HS-5 (cell line): ENCODE data around the gene NBEAL2.

Experiments used
- DNase-seq: peaks from one replicate; pipeline ENCODE4 v3.0.0-alpha.2; 2012; ENCODE audit warnings: low read depth

Gene NBEAL2

DNA sequence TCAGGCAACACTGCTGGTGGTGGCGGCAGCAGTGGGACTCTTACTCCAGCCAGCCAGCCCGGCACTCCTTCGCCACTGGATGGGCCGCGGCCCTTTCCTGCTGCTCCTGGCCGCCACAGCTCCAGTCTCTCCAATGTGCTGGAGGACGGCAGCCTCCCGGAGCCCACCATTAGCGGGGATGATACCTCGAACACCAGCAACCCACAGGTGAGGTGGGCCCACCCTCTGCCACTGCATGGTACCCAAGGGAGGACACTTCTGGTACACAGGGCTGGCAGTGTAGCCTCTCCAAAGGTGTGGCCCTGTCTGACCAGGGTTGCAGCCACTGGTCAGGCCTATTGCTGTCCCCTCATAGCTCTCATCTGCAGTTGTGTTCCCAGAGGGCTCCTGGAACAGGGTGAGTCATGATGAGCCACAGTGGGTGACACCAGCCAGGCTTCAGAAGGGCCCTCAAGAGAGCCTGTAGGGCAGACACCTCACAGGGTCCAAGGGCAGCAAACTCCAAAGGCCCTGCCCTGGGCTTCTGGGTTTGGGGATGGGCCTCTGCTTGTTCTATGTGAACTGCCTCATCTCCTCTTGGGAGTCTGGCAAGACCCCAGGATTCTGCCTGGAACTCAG lies 20.8 kb downstream of the NBEAL2 start:
- no peak for DNase-seq

DNA sequence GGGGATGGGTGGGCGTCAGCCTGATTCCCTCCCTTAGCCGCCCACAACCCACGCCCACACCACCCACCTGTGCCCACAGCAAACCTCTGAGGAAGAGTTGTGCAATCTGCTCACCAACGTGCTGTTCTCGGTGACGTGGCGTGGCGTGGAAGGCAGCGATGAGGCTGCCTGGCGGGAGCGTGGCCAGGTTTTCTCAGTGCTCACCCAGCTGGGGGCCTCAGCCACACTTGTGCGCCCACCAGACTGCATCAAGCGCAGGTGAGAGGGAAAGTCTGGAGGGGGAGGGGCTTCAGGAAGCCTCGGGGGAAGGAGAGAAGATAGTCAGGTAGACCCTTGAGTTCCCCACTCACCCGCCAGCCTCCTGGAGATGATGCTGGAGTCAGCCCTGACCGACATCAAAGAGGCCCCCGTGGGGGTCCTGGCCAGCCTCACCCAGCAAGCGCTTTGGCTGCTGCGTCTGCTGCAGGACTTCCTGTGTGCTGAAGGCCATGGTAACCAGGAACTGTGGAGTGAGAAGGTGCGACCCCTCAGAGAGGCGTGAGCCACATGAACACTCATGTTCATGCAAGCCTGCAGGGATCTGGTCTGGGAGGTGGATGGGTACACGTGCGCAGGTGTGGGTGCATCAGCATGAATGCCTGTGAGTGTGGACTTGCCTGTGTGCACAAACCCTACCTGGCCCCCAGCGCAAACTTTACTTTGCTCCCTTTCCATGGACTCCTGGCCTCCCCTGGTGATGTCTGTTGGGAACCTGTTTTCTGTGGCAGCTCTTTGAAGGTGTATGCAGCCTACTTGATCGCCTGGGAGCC lies 21.7 kb downstream of the NBEAL2 start:
- DNase-seq: no peak

DNA sequence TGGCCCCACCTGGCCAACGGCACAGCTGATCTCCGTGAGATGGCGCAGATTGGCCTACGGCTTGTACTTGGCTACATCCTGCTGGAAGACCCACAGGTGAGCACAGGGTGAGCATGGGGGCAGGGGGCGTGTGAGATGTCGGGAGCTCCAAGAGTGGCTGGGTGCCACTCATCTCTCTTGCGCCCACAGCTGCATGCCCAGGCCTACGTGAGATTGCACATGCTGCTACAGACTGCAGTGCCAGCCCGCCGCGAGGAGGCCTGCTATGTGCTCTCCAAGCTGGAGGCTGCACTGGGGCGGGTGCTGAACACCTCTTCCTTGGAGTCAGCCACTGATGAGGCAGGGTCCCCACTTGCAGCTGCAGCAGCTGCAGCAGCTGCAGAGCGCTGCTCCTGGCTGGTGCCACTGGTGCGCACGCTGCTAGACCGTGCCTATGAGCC lies 22.3 kb downstream of the NBEAL2 start:
- no peak for DNase-seq

DNA sequence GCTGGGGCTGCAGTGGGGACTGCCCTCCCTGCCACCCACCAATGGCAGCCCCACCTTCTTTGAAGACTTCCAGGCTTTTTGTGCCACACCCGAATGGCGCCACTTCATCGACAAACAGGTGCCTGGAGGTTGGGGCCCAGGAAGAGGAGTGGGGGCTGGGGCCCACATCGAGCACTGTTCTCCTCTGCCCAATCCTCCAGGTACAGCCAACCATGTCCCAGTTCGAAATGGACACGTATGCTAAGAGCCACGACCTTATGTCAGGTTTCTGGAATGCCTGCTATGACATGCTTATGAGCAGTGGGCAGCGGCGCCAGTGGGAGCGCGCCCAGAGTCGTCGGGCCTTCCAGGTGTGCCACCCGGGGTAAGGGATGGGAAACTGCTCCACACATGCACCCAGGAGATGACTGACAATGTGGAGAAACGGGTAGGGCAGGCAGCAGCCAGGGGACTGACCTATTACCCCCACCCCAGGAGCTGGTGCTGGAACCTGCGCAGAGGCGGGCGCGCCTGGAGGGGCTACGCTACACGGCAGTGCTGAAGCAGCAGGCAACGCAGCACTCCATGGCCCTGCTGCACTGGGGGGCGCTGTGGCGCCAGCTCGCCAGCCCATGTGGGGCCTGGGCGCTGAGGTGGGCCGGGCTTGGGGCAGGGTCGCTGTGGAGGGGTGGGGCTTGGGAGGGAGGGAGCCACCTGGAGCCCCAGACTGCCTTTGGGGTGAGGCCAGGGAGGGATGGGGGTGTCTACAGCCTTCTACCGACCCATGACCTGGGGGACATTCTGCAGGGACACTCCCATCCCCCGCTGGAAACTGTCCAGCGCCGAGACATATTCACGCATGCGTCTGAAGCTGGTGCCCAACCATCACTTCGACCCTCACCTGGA lies 22.9 kb downstream of the NBEAL2 start:
- DNase-seq: no peak

DNA sequence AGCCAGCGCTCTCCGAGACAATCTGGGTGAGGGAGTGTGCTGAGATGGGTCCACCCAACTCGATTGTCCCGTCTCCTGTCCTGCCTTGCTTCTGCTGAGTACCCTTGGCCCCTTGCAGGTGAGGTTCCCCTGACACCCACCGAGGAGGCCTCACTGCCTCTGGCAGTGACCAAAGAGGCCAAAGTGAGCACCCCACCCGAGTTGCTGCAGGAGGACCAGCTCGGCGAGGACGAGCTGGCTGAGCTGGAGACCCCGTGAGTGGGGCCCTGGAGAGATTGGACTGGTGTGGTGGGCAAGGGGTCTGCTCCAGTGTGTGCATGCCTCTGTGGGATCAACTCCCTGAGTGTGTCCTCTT lies 23.6 kb downstream of the NBEAL2 start:
- no peak for DNase-seq

DNA sequence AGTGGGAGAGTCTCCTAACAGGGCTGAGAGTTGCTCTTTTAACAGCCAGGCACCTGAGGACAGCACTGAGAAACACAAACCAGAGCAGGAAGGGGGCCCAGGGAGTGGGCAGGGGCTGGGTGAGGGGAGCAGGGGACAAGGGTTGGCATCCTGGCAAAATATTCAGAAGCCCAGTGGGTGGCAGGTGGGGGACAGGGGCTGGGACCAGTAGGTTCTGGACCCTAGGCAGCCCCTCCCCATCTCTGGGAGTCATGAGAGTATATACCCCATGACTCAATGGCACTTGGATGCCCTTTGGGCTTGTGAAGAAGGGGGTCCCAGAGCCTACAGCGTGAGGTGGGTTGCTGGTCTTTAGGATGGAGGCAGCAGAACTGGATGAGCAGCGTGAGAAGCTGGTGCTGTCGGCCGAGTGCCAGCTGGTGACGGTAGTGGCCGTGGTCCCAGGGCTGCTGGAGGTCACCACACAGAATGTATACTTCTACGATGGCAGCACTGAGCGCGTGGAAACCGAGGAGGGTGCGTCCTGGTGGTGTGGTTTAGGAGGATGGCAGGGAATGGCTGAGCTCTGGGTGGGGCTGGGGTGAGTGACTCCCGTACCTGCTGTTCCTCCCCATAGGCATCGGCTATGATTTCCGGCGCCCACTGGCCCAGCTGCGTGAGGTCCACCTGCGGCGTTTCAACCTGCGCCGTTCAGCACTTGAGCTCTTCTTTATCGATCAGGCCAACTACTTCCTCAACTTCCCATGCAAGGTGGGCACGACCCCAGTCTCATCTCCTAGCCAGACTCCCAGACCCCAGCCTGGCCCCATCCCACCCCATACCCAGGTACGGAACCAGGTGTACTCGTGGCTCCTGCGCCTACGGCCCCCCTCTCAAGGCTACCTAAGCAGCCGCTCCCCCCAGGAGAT lies 24.2 kb downstream of the NBEAL2 start:
- DNase-seq: no peak

DNA sequence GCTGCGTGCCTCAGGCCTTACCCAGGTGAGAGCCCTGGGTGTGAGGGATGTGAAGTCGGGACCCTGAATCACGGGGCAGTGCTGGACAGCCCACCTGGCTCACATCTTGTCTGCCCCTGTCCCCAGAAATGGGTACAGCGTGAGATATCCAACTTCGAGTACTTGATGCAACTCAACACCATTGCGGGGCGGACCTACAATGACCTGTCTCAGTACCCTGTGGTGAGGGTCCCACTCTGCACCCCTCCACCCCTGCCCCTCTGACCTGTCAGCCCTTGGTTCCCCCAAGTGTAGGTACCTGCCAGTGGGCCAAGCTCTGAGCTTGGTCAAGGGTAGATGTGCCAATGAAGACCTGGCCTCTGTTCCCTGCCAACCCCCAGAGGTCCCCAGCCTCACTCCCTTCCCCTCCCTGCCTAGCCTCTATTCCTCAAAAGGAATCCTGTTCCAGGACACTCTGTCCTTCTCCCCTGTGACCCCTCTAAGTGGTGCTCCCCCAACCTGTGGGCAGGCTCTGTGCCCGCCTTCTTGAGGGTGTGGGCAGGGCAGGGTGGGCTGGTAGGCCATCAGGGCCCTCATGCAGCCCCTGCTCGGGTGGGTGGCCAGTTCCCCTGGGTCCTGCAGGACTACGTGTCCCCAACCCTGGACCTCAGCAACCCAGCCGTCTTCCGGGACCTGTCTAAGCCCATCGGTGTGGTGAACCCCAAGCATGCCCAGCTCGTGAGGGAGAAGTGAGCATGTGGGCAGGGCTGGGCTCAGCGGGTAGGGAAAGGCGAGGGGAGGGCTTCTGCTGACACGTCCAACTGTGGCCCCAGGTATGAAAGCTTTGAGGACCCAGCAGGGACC lies 25.1 kb downstream of the NBEAL2 start:
- DNase-seq: no peak

DNA sequence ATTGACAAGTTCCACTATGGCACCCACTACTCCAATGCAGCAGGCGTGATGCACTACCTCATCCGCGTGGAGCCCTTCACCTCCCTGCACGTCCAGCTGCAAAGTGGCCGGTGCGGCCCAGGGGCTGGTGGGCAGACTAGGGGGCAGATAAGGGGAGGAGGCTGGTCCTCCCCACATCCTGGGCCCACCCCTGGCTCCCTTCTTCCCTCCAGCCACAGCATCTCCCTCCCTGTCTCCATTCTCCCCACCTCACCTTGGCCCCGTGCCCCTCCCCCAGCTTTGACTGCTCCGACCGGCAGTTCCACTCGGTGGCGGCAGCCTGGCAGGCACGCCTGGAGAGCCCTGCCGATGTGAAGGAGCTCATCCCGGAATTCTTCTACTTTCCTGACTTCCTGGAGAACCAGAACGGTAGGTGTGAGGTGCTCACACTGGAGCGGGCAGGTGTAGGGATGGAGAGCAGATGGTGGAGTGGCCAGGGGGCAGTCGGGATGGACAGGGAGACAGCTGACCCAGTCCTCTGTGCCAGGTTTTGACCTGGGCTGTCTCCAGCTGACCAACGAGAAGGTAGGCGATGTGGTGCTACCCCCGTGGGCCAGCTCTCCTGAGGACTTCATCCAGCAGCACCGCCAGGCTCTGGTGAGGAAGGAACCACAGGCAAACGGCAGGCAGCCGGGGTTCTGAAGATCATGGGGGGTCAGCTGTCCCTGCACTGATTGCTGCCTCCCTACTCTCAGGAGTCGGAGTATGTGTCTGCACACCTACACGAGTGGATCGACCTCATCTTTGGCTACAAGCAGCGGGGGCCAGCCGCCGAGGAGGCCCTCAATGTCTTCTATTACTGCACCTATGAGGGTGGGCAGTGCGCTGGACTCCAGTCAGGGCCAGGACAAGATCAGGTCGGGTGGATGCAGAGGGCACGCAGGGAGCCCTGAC lies 26.0 kb downstream of the NBEAL2 start:
- DNase-seq: no peak

DNA sequence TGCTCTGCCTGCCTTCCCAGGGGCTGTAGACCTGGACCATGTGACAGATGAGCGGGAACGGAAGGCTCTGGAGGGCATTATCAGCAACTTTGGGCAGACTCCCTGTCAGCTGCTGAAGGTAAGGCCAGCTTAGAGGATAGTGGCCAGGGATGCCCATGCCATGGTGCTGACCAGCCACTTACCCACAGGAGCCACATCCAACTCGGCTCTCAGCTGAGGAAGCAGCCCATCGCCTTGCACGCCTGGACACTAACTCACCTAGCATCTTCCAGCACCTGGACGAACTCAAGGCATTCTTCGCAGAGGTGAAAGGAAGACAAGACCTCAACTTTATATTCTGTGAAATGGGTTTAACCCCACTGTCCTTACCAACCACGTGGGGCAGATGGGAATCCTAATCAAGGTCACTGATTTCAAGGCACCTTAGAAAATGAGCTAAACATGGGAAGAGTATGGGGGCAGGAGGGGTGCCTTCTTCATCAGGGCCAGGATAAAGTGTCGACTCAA lies 26.7 kb downstream of the NBEAL2 start:
- no peak for DNase-seq

DNA sequence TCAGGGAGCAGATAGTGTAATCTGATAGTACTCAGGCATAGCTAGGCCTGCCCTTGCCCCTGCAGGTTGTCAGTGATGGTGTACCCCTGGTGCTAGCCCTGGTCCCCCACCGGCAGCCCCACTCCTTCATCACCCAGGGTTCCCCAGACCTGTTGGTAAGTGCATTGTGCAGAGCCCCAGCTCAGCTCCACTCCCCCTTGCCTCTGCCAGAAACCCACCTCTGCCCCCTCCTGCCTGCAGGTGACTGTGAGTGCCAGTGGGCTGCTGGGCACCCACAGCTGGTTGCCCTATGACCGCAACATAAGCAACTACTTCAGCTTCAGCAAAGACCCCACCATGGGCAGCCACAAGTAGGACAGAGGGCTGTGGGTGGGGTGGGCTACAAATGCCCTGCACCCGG lies 27.5 kb downstream of the NBEAL2 start:
- DNase-seq: no peak

DNA sequence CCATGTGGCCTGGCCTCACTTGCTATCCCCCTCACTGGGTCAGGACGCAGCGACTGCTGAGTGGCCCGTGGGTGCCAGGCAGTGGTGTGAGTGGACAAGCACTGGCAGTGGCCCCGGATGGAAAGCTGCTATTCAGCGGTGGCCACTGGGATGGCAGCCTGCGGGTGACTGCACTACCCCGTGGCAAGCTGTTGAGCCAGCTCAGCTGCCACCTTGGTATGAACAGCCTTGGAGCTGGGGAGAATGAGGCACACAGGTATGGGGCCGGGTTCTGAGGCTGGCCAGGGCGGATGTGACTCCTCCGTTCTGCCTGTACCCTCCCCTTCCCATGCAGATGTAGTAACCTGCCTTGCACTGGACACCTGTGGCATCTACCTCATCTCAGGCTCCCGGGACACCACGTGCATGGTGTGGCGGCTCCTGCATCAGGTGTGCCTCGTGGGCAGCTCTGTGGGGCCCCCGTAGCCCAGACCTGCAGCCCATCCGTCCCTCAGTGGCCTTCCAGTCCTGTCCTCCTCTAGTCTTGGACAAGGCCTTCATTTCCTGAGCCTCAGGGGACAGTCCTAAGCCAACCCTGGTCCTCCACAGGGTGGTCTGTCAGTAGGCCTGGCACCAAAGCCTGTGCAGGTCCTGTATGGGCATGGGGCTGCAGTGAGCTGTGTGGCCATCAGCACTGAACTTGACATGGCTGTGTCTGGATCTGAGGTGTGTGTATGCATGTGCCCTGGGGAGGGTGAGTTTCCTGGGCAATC lies 28.2 kb downstream of the NBEAL2 start:
- DNase-seq: no peak

DNA sequence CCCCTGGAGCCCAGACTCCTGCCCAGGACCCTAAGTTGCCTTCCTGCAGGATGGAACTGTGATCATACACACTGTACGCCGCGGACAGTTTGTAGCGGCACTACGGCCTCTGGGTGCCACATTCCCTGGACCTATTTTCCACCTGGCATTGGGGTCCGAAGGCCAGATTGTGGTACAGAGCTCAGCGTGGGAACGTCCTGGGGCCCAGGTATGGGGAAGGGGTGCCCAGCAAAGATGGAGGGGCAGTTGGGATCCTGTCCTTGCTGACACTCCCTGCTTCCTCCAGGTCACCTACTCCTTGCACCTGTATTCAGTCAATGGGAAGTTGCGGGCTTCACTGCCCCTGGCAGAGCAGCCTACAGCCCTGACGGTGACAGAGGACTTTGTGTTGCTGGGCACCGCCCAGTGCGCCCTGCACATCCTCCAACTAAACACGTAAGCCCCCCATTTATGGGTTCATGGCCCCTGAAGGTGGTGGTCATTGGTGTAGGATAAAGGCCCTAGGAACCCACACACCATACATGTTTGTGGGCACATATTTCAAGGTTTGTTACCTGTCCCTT lies 28.8 kb downstream of the NBEAL2 start:
- no peak for DNase-seq

DNA sequence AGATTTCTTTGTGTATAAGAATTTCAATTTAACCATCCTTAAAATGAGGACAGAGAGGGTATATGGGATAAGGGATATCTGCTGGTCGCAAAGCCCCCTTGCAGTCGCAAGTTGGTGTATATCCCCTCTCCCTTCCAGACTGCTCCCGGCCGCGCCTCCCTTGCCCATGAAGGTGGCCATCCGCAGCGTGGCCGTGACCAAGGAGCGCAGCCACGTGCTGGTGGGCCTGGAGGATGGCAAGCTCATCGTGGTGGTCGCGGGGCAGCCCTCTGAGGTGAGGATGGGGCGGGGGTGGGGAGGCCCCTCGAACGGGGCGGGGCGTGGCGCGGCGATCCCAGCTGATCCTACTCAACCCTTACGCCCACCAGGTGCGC lies 29.4 kb downstream of the NBEAL2 start:
- DNase-seq: no peak

DNA sequence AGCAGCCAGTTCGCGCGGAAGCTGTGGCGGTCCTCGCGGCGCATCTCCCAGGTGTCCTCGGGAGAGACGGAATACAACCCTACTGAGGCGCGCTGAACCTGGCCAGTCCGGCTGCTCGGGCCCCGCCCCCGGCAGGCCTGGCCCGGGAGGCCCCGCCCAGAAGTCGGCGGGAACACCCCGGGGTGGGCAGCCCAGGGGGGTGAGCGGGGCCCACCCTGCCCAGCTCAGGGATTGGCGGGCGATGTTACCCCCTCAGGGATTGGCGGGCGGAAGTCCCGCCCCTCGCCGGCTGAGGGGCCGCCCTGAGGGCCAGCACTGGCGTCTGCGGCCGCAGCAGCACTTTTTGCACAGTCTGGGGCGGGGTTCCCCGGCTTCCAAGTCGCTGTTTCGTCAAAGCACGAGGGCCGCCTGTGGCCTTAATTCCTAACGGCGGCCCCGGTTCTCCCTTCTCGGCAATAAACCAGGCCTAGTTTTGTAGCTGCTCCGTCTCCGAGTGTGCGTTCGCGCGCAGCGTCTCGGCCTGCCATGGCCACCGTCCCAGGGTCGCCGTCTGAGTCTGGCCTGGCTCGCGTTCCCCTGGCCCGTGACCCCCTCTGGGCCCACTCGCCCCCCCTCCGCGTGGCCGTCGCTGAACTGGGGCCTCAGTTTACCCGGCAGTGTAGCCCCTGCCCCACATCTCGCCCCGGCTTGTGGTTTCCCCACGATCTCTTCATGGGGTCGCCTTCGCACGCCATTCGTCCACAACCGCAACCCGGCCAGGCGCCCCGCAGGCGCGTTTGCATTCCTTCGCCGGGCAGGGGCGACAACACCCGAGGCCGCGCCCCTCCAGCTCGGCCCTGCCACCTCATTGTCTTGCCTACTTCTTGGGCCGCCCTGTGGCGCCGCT lies 30.0 kb downstream of the NBEAL2 start:
- no peak for DNase-seq

DNA sequence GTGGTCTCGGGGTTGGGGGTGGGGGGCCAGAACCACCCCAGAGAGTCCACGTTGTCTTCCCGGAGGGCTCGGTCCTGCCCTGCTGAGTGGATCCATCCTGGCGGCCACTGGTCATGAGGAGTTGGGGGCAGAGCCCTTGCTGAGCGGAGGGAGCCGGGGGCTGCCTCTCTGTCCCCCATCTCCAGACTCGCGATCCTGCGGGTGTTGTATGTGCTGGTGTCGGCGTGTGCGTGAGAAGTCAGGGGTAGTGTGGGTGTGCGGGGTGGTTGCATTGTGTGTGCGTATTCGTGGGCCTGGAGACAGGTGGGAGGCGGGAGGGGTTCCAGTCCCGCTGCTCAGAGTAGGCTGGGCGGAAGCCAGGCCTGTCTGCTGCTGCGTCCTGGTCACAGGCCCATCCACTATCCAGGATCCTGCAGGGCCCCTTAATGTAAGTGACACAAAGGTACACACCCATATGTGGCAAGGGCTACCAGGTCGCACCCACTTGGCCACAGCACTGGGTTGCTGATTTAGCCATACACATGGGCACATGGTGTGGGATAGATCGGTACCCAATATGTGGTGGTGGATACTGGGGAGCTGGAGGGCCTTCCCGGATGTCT lies 30.7 kb downstream of the NBEAL2 start:
- DNase-seq: no peak

DNA sequence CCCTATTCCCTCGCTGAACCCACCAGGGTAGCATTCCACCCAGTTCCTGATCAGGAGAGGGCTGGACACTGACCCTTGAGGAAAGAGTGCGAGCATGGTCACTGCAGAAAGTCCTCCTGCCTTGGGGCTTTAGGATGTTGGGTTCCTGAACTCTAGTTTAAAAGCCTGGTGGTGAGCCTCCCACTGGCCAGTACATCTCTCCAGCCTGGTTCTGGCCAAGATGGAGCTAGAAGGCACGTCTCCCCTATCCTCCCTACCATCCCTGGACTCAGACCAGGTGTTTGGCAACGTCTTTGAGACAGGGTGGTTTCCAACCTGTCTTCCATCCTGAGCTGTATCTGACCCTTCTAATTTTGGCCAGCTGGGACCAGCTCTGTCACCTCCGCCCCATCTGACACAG lies 31.4 kb downstream of the NBEAL2 start:
- DNase-seq: no peak

DNA sequence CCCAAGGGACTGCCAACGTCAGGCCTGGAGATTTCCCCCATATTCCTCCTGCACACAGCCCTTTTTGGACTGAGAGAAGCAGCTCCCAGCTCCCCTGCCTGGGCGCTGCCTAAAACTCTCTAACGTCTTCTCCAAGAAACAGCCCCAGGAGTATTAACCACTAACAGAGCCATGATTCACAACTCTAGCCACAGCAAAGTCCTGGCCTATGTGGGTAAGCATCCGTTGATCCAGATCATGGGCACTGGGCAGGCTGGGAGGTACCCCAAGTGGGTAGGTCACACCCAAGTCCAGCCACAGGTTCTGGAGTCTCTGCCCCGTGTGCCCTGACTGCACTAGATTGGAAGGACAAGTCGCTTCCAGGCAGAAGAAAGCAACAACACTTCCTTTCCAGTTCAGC lies 31.9 kb downstream of the NBEAL2 start:
- no peak for DNase-seq
